Fibroblast of lung (primary cell): ENCODE results near the gene SUPT3H.

Source experiments
- EZH2 ChIP-seq: IDR thresholded peaks from 2 replicates; pipeline ENCODE4 v1.5.1; 2012; ENCODE audit warnings: low read length, control low read depth, mild to moderate bottlenecking; ENCODE audit errors: missing control alignments
- TF ChIP-seq, protein P1 (sequence below), 2 donors: IDR thresholded peaks in 1 of 2; conservative IDR thresholded peaks in 1 of 2; 1 replicate in 1 of 2; 2 replicates in 1 of 2; pipeline ENCODE4 v1.5.1; 2011 to 2012; ENCODE audit warnings: low read length in 2 of 2, control low read depth in 1 of 2, inconsistent platforms in 1 of 2, low read depth in 1 of 2, mild to moderate bottlenecking in 1 of 2

DNA sequence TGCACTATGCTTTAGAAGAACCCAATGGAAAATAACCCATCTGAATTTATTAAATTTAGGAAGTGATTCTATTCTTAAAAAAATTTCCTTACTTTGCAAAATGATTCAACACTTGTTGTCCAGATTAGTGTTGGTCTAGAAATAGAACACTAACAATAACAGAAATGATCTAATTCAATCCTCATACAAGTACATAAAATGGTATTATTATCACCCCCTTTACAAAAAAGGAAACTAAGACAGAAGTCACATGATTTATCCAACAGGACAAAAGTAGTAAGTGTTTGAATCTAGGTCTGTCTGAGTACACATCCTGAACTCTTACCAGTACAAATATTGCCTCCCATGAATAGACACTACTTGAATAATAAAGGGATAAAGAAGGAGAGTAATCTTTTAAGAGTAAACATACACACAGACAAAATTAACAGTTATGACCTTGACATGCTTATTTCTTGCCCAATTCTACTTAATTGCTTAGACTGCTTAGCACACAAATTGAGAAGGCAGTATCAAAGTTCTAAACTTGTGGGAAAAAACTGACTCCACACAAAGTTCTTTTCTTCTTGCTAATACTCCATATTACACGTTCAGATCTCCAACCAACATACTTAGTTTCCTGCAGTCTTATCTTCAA is 245.0 kb downstream of the SUPT3H start:
- TF ChIP-seq, protein P1, sequence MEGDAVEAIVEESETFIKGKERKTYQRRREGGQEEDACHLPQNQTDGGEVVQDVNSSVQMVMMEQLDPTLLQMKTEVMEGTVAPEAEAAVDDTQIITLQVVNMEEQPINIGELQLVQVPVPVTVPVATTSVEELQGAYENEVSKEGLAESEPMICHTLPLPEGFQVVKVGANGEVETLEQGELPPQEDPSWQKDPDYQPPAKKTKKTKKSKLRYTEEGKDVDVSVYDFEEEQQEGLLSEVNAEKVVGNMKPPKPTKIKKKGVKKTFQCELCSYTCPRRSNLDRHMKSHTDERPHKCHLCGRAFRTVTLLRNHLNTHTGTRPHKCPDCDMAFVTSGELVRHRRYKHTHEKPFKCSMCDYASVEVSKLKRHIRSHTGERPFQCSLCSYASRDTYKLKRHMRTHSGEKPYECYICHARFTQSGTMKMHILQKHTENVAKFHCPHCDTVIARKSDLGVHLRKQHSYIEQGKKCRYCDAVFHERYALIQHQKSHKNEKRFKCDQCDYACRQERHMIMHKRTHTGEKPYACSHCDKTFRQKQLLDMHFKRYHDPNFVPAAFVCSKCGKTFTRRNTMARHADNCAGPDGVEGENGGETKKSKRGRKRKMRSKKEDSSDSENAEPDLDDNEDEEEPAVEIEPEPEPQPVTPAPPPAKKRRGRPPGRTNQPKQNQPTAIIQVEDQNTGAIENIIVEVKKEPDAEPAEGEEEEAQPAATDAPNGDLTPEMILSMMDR (conservative IDR thresholded peaks at IDR 0.05 in 1 of 2, IDR thresholded peaks at IDR 0.05 in 1 of 2; ENCODE audit: low read depth in 1 of 2, low read length in 2 of 2) = no peak
- TF ChIP-seq EZH2 = no peak
